Peyer's patch (tissue), 4 donors: ENCODE measurements around the gene PMPCA. TPM values are rescaled to one million over a fixed set of nuclear protein-coding genes. Genes with fewer than 3 reads are reported as not detected.
A peak's percentile ranks its signal among the peaks of the same experiment; 100 is the strongest.
"Not testable (repeated sequence)": the region's sequence is repeated elsewhere in the genome, so short reads cannot be mapped to it uniquely, and the experiment has no call there.

ENCODE experiments used
- DNase-seq, 3 donors: peaks; one replicate each; pipeline ENCODE4 v3.0.0-alpha.2; 2017 to 2019
- H3K27ac ChIP-seq, 4 donors: fragments of 200-600 bp; sonication (generic); one replicate each; pipeline ENCODE4 v1.5.1; 2016 to 2019
- H3K27me3 ChIP-seq, 2 donors: fragments of 200-600 bp; sonication (generic); one replicate each; pipeline ENCODE4 v1.5.1; 2019
- H3K36me3 ChIP-seq, 3 donors: fragments of 200-600 bp; sonication (generic); one replicate each; pipeline ENCODE4 v1.5.1; 2016 to 2019
- H3K4me1 ChIP-seq, 4 donors: fragments of 200-600 bp; sonication (generic); one replicate each; pipeline ENCODE4 v1.5.1; 2016 to 2019
- H3K4me3 ChIP-seq, 4 donors: fragments of 200-600 bp; sonication (generic); 1 replicate in 3 of 4; 2 replicates in 1 of 4; pipeline ENCODE4 v1.5.1; 2016 to 2019; ENCODE audit warnings: mild to moderate bottlenecking in 1 of 4
- H3K9me3 ChIP-seq, 4 donors: fragments of 200-600 bp; sonication (generic); one replicate each; pipeline ENCODE4 v1.5.1; 2016 to 2019; ENCODE audit warnings: mild to moderate bottlenecking in 1 of 4
- POLR2A ChIP-seq, 2 donors: fragments of 450-650 bp; IDR thresholded peaks; one replicate each; pipeline ENCODE4 v1.5.1; 2017; ENCODE audit warnings: antibody characterized with exemption in 2 of 2, mild to moderate bottlenecking in 2 of 2, moderate library complexity in 2 of 2
- total RNA-seq, 4 donors: library from RNA; depleted of rRNA; stranded (reverse); fragments of >200 nt; gene quantifications; one replicate each; pipeline ENCODE4 v1.1.0, GENCODE V29; 2016
- TF ChIP-seq, protein P1 (sequence below), 6 experiments: fragments of 450-650 bp in 4 of 6; fragments of 200-600 bp in 2 of 6; sonication (generic) in 1 of 6; IDR thresholded peaks; one replicate each; pipeline ENCODE4 v1.5.1; 2017 to 2019; ENCODE audit warnings: antibody characterized with exemption in 6 of 6, mild to moderate bottlenecking in 3 of 6, moderate library complexity in 1 of 6

PMPCA gene
- total RNA-seq, 4 donors from 2014 or later = 32.8 to 73.4 (median 47.3) TPM

DNA sequence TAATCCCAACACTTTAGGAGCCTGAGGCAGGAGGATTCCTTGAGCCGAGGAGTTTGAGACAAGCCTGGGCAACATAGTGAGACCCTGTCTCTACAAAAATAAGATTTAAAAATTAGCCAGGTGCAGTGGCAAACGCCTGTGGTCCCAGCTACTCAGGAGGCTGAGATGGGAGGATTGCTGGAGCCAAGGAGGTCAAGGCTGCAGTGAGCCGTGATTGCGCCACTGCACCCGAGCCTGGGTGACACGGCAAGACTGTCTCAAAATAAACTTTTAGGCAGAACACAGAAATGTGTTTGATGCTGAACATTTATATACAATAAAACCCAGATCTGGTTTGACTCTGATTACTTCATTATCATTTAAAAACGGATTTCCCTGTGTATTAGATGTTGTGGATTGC, 5.0 kb upstream of the PMPCA start:
- Histone ChIP-seq H3K4me3 (no peak overlapping the region), H3K27ac (peak overlapping the region in 1 of 4 donors; percentile 79), H3K9me3 (no peaks in the 10 kb centered on the region), H3K4me1 (peaks cover 0 to 32% (median 22%) of the 10 kb centered on the region in 4 donors), H3K27me3 (no peaks in the 10 kb centered on the region), H3K36me3 (peaks cover 0 to 47% (median 0%) of the 10 kb centered on the region in 3 donors)
- no peak for DNase-seq
- TF ChIP-seq, protein P1, sequence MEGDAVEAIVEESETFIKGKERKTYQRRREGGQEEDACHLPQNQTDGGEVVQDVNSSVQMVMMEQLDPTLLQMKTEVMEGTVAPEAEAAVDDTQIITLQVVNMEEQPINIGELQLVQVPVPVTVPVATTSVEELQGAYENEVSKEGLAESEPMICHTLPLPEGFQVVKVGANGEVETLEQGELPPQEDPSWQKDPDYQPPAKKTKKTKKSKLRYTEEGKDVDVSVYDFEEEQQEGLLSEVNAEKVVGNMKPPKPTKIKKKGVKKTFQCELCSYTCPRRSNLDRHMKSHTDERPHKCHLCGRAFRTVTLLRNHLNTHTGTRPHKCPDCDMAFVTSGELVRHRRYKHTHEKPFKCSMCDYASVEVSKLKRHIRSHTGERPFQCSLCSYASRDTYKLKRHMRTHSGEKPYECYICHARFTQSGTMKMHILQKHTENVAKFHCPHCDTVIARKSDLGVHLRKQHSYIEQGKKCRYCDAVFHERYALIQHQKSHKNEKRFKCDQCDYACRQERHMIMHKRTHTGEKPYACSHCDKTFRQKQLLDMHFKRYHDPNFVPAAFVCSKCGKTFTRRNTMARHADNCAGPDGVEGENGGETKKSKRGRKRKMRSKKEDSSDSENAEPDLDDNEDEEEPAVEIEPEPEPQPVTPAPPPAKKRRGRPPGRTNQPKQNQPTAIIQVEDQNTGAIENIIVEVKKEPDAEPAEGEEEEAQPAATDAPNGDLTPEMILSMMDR (IDR thresholded peaks at IDR 0.05) = no peak
- TF ChIP-seq POLR2A (IDR thresholded peaks at IDR 0.05) = no peak

DNA sequence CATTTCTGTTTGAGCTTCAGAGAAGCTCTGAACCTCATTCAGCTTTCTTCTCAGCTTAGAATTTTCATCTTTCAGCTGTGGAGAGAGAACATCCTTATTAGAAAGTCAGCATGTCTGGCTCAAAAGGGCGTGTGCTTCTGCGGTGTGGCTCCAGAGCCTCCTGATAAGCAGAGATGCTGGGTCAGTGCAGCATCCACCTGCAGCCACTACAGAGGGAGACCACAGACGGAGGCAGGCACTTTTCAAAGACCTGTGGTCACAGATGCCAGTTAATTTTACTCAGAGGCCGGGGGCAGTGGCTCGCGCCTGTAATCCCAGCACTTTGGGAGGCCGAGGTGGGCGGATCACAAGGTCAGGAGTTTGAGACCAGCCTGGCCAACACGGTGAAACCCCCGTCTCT, 4.6 kb upstream of the PMPCA start:
- not testable (repeated sequence) for H3K4me3 ChIP-seq, H3K9me3 ChIP-seq, H3K27ac ChIP-seq, DNase-seq, H3K27me3 ChIP-seq
- H3K36me3 ChIP-seq = peaks cover 0 to 47% (median 0%) of the 10 kb centered on the region in 3 donors
- peaks cover 0 to 29% (median 19%) of the 10 kb centered on the region in 4 donors for H3K4me1 ChIP-seq

DNA sequence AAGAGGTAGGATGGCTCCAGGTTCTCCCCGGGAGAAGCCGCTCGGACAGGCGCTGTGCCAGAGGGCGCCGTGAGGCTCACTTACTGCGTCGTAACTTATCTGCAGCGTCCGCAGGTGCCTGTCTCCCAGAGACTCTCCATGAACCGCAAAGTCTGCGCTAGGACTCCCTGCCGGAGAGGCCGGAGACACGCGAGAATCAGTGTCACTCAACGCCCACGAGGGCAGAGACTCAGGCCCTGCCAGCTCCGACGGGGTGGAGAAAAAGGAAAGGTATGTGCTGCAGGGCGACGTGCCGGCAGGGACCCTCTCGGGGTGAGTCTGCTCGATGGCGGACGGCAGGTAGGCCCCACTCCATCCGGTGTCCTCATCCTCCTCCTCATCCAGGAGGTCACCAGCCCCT, 3.4 kb upstream of the PMPCA start:
- H3K4me1 ChIP-seq = peaks cover 0 to 36% (median 29%) of the 10 kb centered on the region in 4 donors
- not testable (repeated sequence) for H3K9me3 ChIP-seq, H3K27ac ChIP-seq, DNase-seq, H3K4me3 ChIP-seq, H3K27me3 ChIP-seq
- peaks cover 0 to 47% (median 0%) of the 10 kb centered on the region in 3 donors for H3K36me3 ChIP-seq

DNA sequence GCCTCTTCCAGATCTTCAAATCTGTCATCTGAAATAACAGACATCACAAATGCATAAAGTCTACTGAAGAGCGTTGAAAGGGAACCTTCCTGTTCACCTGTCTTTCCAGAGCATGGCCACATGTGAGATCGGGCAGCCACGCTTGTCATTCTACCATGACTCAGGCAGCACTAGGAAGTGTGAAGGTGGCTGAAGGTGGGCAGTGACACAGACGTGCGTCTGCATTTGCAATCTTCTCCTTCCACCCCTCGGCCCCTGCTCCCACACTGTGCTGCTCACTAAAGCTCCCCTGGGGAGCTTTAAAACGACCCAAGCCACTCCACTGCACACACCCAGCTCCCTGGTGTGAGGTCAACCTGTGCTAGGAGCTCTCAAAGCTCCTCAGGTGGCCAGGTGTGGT, 2.5 kb upstream of the PMPCA start:
- H3K4me1 ChIP-seq = peaks cover 0 to 36% (median 31%) of the 10 kb centered on the region in 4 donors
- H3K9me3 ChIP-seq = no peaks in the 10 kb centered on the region
- no peak overlapping the region for H3K27ac ChIP-seq
- H3K36me3 ChIP-seq = peaks cover 0 to 50% (median 0%) of the 10 kb centered on the region in 3 donors
- no peak for TF ChIP-seq POLR2A (IDR thresholded peaks at IDR 0.05)
- TF ChIP-seq, protein P1 (IDR thresholded peaks at IDR 0.05) = no peak
- no peak overlapping the region for H3K4me3 ChIP-seq
- no peak for DNase-seq
- no peaks in the 10 kb centered on the region for H3K27me3 ChIP-seq

DNA sequence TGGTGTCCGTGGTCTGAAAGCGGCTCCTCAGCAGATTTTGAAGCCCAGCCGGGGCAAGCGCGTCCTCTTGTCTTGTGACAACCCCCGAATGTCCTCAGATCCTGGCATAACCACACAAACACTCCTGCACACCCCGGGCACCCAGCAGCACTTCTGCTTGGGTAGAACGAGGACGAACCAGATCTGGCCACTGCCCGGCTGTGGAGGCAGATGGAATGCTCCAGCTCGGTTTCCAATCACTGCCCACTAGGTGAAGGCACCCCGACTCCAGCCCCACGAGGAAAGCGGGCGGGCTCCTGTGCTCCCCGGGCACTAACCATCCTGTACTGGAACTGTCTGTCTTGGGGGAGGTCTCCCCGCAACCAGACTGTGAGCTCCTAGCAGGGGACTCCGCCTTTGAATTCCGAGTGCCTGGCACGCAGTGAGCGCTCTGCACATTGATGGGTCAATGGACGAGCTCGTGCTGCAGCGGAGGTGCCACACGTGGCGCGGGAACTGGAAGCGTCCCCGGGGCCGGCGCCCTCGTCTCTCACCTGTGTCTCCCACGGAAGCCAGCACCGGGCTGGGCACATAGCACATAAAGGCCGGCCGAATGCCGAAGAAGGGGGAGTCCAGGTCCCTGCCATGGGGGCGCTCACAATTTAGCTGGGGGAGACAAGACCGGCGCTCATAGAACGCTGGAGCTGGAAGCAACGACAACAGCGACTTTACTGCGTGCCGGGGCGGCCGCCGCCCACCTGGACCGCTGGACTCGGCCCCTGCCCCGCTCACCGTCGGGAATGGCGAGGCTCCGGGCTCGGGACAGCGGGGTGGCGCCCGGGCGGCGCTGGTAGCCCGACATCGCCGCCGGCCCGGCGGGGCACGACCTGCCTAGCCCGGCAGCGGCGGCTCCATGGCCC, 652 bp upstream of the PMPCA start:
- Histone ChIP-seq H3K9me3 (no peaks in the 10 kb centered on the region), H3K27ac (peak overlapping the region; percentile 64 to 90 (median 89)), H3K4me3 (peak overlapping the region; percentile 72 to 99 (median 96)), H3K27me3 (no peaks in the 10 kb centered on the region), H3K4me1 (peaks cover 0 to 28% (median 21%) of the 10 kb centered on the region in 4 donors), H3K36me3 (peaks cover 0 to 53% (median 0%) of the 10 kb centered on the region in 3 donors)
- peak in 2 of 3 donors; percentile 47 to 67 for DNase-seq
- no peak for TF ChIP-seq POLR2A (IDR thresholded peaks at IDR 0.05)
- TF ChIP-seq, protein P1 (IDR thresholded peaks at IDR 0.05) = no peak

DNA sequence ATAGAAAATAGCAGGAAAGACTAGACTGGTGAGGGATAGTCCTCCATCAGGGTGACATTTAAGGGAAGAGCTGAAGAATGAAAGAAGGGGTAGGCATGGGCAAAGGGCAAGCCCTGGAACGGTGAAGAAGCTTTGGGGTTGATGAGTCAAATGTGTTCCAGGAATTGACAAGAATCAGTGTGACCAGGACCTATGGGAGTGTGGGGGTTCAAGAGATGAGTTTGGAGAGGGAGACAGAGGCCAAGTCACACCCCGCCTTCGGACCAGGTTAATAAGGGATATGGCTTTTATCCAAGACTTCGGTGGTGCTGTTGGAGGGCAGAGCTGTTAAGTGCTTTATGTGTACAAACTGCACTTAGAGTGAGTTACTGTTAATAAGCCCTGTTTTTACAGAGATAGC, 920 bp downstream of the PMPCA start:
- no peaks in the 10 kb centered on the region for H3K27me3 ChIP-seq
- peaks cover 0 to 53% (median 0%) of the 10 kb centered on the region in 3 donors for H3K36me3 ChIP-seq
- peaks cover 0 to 28% (median 18%) of the 10 kb centered on the region in 4 donors for H3K4me1 ChIP-seq
- TF ChIP-seq POLR2A (IDR thresholded peaks at IDR 0.05) = no peak
- TF ChIP-seq, protein P1 (IDR thresholded peaks at IDR 0.05) = no peak
- no peak for DNase-seq
- H3K27ac ChIP-seq = peak overlapping the region in 1 of 4 donors; percentile 89
- H3K4me3 ChIP-seq = peak overlapping the region; percentile 72 to 99 (median 96)
- no peaks in the 10 kb centered on the region for H3K9me3 ChIP-seq
